ENCODE results near the gene CEP295NL.
"Not testable (repeated sequence)": the region's sequence is repeated elsewhere in the genome, so short reads cannot be mapped to it uniquely, and the experiment has no call there.

Gene CEP295NL

GRCh38 chr17:78946131-78946530 lies 43.1 kb upstream of the CEP295NL start:
- no peak for DNase-seq (ENCODE audit: extremely low read depth, low read depth)

GRCh38 chr17:78945455-78945854 lies 42.5 kb upstream of the CEP295NL start:
- not testable (repeated sequence) for DNase-seq (ENCODE audit: extremely low read depth, low read depth)

More at GRCh38 chr17:78946131-78946530, 43.1 kb upstream of the CEP295NL start:
- TF ChIP-seq CTCF (IDR thresholded peaks at IDR 0.05; ENCODE audit: low read depth, low read length), result no peak

- TF ChIP-seq CTCF (IDR thresholded peaks at IDR 0.05; ENCODE audit: low read depth, low read length), result no peak
- no peak for DNase-seq (ENCODE audit: extremely low read depth, low read depth)
Observed at GRCh38 chr17:78944956-78945355, 42.0 kb upstream of the CEP295NL start.

- no peak for TF ChIP-seq CTCF (IDR thresholded peaks at IDR 0.05; ENCODE audit: low read depth, low read length)
- no peak for DNase-seq (ENCODE audit: extremely low read depth, low read depth)
Observed at GRCh38 chr17:78944026-78944425, 41.0 kb upstream of the CEP295NL start.

GRCh38 chr17:78940708-78941107 lies 37.7 kb upstream of the CEP295NL start:
- TF ChIP-seq CTCF (IDR thresholded peaks at IDR 0.05; ENCODE audit: low read depth, low read length), result no peak
- DNase-seq (ENCODE audit: extremely low read depth, low read depth), result no peak

- no peak for DNase-seq (ENCODE audit: extremely low read depth, low read depth)
- TF ChIP-seq CTCF (IDR thresholded peaks at IDR 0.05; ENCODE audit: low read depth, low read length), result no peak
Observed at GRCh38 chr17:78940258-78940657, 37.3 kb upstream of the CEP295NL start.

- DNase-seq (ENCODE audit: extremely low read depth, low read depth), result no peak
- TF ChIP-seq CTCF (IDR thresholded peaks at IDR 0.05; ENCODE audit: low read depth, low read length), result no peak
Observed at GRCh38 chr17:78939615-78940014, 36.6 kb upstream of the CEP295NL start.

GRCh38 chr17:78937561-78937960 lies 34.6 kb upstream of the CEP295NL start:
- no peak for TF ChIP-seq CTCF (IDR thresholded peaks at IDR 0.05; ENCODE audit: low read depth, low read length)
- no peak for DNase-seq (ENCODE audit: extremely low read depth, low read depth)

All from AG09319 (cell line).